H1 (cell line): ENCODE results near the gene PPP1R14C. TPM values are rescaled to one million over a fixed set of nuclear protein-coding genes. Genes with fewer than 3 reads are reported as not detected.

Experiments
- ASH2L ChIP-seq: fragments of 200-600, 300-600 bp; sonication (generic); IDR thresholded peaks from one replicate; pipeline ENCODE4 v1.7.1; 2017; ENCODE audit warnings: low read length
- BRCA1 ChIP-seq: IDR thresholded peaks from 2 replicates; pipeline ENCODE4 v1.6.1; 2012; ENCODE audit warnings: low read depth, low read length, improper control_type of control experiment
- EZH2 ChIP-seq: fragments of 200-600 bp; sonication (generic); IDR thresholded peaks from 2 replicates; pipeline ENCODE4 v1.7.1; 2012; ENCODE audit warnings: low read depth, mild to moderate bottlenecking, moderate library complexity, low read length, inconsistent platforms; ENCODE audit not compliant: severe bottlenecking
- GTF2F1 ChIP-seq: IDR thresholded peaks from 2 replicates; pipeline ENCODE4 v1.6.1; 2012; ENCODE audit warnings: low read depth, low read length, improper control_type of control experiment, borderline replicate concordance
- HDAC6 ChIP-seq: IDR thresholded peaks from one replicate; pipeline ENCODE4 v1.7.1; 2012; ENCODE audit warnings: low read depth, mild to moderate bottlenecking, inconsistent platforms, low read length, moderate library complexity
- KDM5A ChIP-seq: fragments of 200-600 bp; IDR thresholded peaks from 2 replicates; pipeline ENCODE4 v1.7.1; 2012; ENCODE audit warnings: mild to moderate bottlenecking, low read length, inconsistent platforms, mixed read lengths
- POLR2A ChIP-seq, 2 experiments: IDR thresholded peaks; 1 replicate in 1 of 2; 2 replicates in 1 of 2; pipeline ENCODE4 v1.6.1; 2011; ENCODE audit warnings: low read depth in 2 of 2, low read length in 2 of 2, mild to moderate bottlenecking in 2 of 2; ENCODE audit errors: control extremely low read depth in 1 of 2
- polyA plus RNA-seq, 7 experiments: library from polyadenylated mRNA; depleted of rRNA in 3 of 7; stranded (reverse) in 5 of 7; unstranded in 2 of 7; fragments of >200 nt in 5 of 7; fragments of 200-250 nt in 2 of 7; gene quantifications; 1 replicate in 5 of 7; 2 replicates in 1 of 7; 4 replicates in 1 of 7; pipeline versions ENCODE4 v1.2.1 to v1.2.3, GENCODE V29; 2011 to 2013; ENCODE audit warnings: missing spikeins in 2 of 7, mixed read lengths in 2 of 7
- total RNA-seq: library from RNA; stranded (reverse); fragmentation: NEBNext Ultra II Directional; extraction: Animal tissue kit (Norgen Biotek cat#: 25700); gene quantifications from 2 replicates; pipeline ENCODE4 v1.2.1, GENCODE V29; 2021
- TF ChIP-seq, protein P1 (sequence below): fragments of 300-600 bp; sonication (generic); IDR thresholded peaks from 2 replicates; pipeline ENCODE4 v1.7.1; 2012; ENCODE audit warnings: low read length, moderate library complexity, mild to moderate bottlenecking, inconsistent platforms; ENCODE audit not compliant: insufficient replicate concordance

PPP1R14C gene
- total and polyA plus RNA-seq, 2 of the 8 experiments (the other 6 are each of a cell fraction or from before 2014, with no cell fraction given): 0.30 to 0.61 TPM

GRCh38 chr6:150269857-150270223 lies 127.0 kb downstream of the PPP1R14C start (continued):
- TF ChIP-seq, protein P1, sequence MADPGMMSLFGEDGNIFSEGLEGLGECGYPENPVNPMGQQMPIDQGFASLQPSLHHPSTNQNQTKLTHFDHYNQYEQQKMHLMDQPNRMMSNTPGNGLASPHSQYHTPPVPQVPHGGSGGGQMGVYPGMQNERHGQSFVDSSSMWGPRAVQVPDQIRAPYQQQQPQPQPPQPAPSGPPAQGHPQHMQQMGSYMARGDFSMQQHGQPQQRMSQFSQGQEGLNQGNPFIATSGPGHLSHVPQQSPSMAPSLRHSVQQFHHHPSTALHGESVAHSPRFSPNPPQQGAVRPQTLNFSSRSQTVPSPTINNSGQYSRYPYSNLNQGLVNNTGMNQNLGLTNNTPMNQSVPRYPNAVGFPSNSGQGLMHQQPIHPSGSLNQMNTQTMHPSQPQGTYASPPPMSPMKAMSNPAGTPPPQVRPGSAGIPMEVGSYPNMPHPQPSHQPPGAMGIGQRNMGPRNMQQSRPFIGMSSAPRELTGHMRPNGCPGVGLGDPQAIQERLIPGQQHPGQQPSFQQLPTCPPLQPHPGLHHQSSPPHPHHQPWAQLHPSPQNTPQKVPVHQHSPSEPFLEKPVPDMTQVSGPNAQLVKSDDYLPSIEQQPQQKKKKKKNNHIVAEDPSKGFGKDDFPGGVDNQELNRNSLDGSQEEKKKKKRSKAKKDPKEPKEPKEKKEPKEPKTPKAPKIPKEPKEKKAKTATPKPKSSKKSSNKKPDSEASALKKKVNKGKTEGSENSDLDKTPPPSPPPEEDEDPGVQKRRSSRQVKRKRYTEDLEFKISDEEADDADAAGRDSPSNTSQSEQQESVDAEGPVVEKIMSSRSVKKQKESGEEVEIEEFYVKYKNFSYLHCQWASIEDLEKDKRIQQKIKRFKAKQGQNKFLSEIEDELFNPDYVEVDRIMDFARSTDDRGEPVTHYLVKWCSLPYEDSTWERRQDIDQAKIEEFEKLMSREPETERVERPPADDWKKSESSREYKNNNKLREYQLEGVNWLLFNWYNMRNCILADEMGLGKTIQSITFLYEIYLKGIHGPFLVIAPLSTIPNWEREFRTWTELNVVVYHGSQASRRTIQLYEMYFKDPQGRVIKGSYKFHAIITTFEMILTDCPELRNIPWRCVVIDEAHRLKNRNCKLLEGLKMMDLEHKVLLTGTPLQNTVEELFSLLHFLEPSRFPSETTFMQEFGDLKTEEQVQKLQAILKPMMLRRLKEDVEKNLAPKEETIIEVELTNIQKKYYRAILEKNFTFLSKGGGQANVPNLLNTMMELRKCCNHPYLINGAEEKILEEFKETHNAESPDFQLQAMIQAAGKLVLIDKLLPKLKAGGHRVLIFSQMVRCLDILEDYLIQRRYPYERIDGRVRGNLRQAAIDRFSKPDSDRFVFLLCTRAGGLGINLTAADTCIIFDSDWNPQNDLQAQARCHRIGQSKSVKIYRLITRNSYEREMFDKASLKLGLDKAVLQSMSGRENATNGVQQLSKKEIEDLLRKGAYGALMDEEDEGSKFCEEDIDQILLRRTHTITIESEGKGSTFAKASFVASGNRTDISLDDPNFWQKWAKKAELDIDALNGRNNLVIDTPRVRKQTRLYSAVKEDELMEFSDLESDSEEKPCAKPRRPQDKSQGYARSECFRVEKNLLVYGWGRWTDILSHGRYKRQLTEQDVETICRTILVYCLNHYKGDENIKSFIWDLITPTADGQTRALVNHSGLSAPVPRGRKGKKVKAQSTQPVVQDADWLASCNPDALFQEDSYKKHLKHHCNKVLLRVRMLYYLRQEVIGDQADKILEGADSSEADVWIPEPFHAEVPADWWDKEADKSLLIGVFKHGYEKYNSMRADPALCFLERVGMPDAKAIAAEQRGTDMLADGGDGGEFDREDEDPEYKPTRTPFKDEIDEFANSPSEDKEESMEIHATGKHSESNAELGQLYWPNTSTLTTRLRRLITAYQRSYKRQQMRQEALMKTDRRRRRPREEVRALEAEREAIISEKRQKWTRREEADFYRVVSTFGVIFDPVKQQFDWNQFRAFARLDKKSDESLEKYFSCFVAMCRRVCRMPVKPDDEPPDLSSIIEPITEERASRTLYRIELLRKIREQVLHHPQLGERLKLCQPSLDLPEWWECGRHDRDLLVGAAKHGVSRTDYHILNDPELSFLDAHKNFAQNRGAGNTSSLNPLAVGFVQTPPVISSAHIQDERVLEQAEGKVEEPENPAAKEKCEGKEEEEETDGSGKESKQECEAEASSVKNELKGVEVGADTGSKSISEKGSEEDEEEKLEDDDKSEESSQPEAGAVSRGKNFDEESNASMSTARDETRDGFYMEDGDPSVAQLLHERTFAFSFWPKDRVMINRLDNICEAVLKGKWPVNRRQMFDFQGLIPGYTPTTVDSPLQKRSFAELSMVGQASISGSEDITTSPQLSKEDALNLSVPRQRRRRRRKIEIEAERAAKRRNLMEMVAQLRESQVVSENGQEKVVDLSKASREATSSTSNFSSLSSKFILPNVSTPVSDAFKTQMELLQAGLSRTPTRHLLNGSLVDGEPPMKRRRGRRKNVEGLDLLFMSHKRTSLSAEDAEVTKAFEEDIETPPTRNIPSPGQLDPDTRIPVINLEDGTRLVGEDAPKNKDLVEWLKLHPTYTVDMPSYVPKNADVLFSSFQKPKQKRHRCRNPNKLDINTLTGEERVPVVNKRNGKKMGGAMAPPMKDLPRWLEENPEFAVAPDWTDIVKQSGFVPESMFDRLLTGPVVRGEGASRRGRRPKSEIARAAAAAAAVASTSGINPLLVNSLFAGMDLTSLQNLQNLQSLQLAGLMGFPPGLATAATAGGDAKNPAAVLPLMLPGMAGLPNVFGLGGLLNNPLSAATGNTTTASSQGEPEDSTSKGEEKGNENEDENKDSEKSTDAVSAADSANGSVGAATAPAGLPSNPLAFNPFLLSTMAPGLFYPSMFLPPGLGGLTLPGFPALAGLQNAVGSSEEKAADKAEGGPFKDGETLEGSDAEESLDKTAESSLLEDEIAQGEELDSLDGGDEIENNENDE: no peak
- TF ChIP-seq GTF2F1 (no peak), ASH2L (no peak), EZH2 (no peak), POLR2A (IDR thresholded peaks at IDR 0.05; ENCODE audit: control extremely low read depth in 1 of 2, low read depth in 2 of 2, low read length in 2 of 2) (no peak), HDAC6 (no peak), BRCA1 (no peak), KDM5A (no peak)
